SU-DHL-6 (cell line): ENCODE results near the gene TPI1.
"Not testable (repeated sequence)": the region's sequence is repeated elsewhere in the genome, so short reads cannot be mapped to it uniquely, and the experiment has no call there.

Experiments
- H2AFZ ChIP-seq: fragments of 200-600 bp; sonication (generic); 2 replicates; pipeline ENCODE4 v1.6.1; 2014; ENCODE audit warnings: low read depth, mild to moderate bottlenecking, moderate library complexity, mixed read lengths, antibody characterized with exemption, low read length; ENCODE audit not compliant: severe bottlenecking
- H3F3A ChIP-seq: fragments of 200-600 bp; shearing (Covaris generic); 2 replicates; pipeline ENCODE4 v1.6.0; 2016; ENCODE audit warnings: antibody characterized with exemption, mild to moderate bottlenecking; ENCODE audit not compliant: insufficient read depth
- H3K27ac ChIP-seq: fragments of 200-600 bp; sonication (generic); 2 replicates; pipeline ENCODE4 v1.5.1; 2016; ENCODE audit warnings: low read depth, mild to moderate bottlenecking, low read length, moderate library complexity, mixed read lengths
- H3K27me3 ChIP-seq: fragments of 200-600 bp; sonication (generic), shearing (Covaris generic); 2 replicates; pipeline ENCODE4 v1.6.0; 2014; ENCODE audit warnings: mild to moderate bottlenecking, low read length
- H3K36me3 ChIP-seq: fragments of 200-600 bp; sonication (generic); 2 replicates; pipeline ENCODE4 v1.6.1; 2014; ENCODE audit warnings: mild to moderate bottlenecking, low read length, mixed read lengths
- H3K4me2 ChIP-seq: fragments of 300-600, 200-600 bp; shearing (Covaris generic), sonication (generic); 2 replicates; pipeline ENCODE4 v1.6.0; 2014; ENCODE audit warnings: low read length, low read depth, mild to moderate bottlenecking; ENCODE audit not compliant: poor library complexity, severe bottlenecking
- H3K4me3 ChIP-seq: fragments of 200-600 bp; sonication (generic); 2 replicates; pipeline ENCODE4 v1.5.1; 2014; ENCODE audit warnings: antibody characterized with exemption, low read length, mild to moderate bottlenecking, mixed read lengths; ENCODE audit not compliant: insufficient read depth, poor library complexity, severe bottlenecking
- H3K79me2 ChIP-seq: fragments of 200-600 bp; sonication (generic); 2 replicates; pipeline ENCODE4 v1.6.1; 2014; ENCODE audit warnings: mild to moderate bottlenecking, low read length, moderate library complexity; ENCODE audit not compliant: insufficient read depth
- H3K9ac ChIP-seq: fragments of 200-600 bp; sonication (generic); 2 replicates; pipeline ENCODE4 v1.7.0; 2014; ENCODE audit warnings: mild to moderate bottlenecking, low read length
- H3K9me2 ChIP-seq: fragments of 200-600 bp; sonication (generic); replicated peaks from 2 replicates; pipeline ENCODE4 v1.6.1; 2014; ENCODE audit warnings: low read length; ENCODE audit not compliant: insufficient read depth
- H3K9me3 ChIP-seq: fragments of 200-600 bp; sonication (generic); 2 replicates; pipeline ENCODE4 v1.6.1; 2014; ENCODE audit warnings: low read length, mixed read lengths; ENCODE audit not compliant: insufficient read depth
- H4K20me1 ChIP-seq: fragments of 200-600 bp; sonication (generic); 2 replicates; pipeline ENCODE4 v1.6.1; 2014; ENCODE audit warnings: low read depth, mild to moderate bottlenecking, antibody characterized with exemption, low read length, moderate library complexity, mixed read lengths
- CTCF ChIP-seq: fragments of 200-600 bp; sonication (generic); IDR thresholded peaks from one replicate; pipeline ENCODE4 v1.5.1; 2017; ENCODE audit warnings: antibody characterized with exemption, mild to moderate bottlenecking, low read length, moderate library complexity; ENCODE audit not compliant: insufficient read depth, poor library complexity, severe bottlenecking
- EZH2phosphoT487 ChIP-seq: fragments of 200-600 bp; sonication (generic), shearing (Covaris generic); conservative IDR thresholded peaks from 2 replicates; pipeline ENCODE4 v1.6.1; 2018; ENCODE audit warnings: mild to moderate bottlenecking, antibody characterized with exemption, low read length, moderate library complexity, mixed read lengths

The TPI1 gene

DNA sequence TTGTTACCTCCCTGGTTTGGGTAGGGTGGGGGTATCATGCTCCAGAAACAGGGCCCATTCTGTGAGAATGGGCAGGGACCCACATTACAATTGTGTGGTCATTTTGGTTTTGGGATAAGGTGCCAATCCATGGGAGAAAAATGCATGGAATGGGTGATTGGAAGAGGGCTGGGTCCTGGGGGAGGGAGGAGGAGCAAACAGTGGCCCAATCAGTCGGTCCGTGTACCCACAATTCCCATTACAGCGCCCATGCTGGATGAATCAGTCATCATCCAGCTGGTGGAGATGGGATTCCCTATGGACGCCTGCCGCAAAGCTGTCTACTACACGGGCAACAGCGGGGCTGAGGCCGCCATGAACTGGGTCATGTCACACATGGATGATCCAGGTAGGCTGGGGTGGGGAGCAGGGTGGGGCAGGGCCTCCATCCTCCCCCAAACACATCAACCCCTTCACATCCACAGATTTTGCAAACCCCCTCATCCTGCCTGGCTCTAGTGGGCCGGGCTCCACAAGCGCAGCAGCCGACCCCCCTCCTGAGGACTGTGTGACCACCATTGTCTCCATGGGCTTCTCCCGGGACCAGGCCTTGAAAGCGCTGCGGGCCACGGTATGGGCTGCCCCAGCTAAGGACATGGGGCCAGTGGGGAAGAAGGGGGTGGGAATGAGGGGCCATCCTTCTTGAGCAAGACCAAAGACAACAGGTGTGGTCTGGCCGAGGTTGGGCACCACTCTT, 3.6 kb upstream of the TPI1 start:
- H2AFZ ChIP-seq: no peak overlapping the region
- H3K9me3 ChIP-seq: no peaks in the 10 kb centered on the region
- no peak overlapping the region for H3K9ac ChIP-seq
- no peak overlapping the region for H3K27ac ChIP-seq
- no peaks in the 10 kb centered on the region for H3K27me3 ChIP-seq
- H3F3A ChIP-seq: peaks cover 6% of the 10 kb centered on the region; the same call in 1 of the 2 replicates
- no peak overlapping the region for H3K4me3 ChIP-seq
- no peaks in the 10 kb centered on the region; the same call in 1 of the 2 replicates for H4K20me1 ChIP-seq
- no peak for TF ChIP-seq EZH2phosphoT487
- no peak for TF ChIP-seq CTCF
- no peak overlapping the region for H3K4me2 ChIP-seq
- H3K79me2 ChIP-seq: peaks cover 14% of the 10 kb centered on the region
- H3K36me3 ChIP-seq: no peaks in the 10 kb centered on the region; the same call in 1 of the 2 replicates
- no peaks in the 10 kb centered on the region for H3K9me2 ChIP-seq

GRCh38 chr12:6865307-6865706, 2.0 kb upstream of the TPI1 start:
- not testable (repeated sequence) for H4K20me1 ChIP-seq, H3K9me2 ChIP-seq, H2AFZ ChIP-seq, H3K9ac ChIP-seq, H3K27ac ChIP-seq, H3K9me3 ChIP-seq, H3K4me2 ChIP-seq, H3K4me3 ChIP-seq, H3K27me3 ChIP-seq, H3K36me3 ChIP-seq
- Histone ChIP-seq H3F3A (peaks cover 18% of the 10 kb centered on the region), H3K79me2 (peaks cover 19% of the 10 kb centered on the region)

- peak overlapping the region; percentile 47; the same call in 1 of the 2 replicates for H3K27ac ChIP-seq
- H3K27me3 ChIP-seq: no peaks in the 10 kb centered on the region
- peak overlapping the region; percentile 98 for H3K9ac ChIP-seq
- H3K79me2 ChIP-seq: peaks cover 19% of the 10 kb centered on the region
- TF ChIP-seq EZH2phosphoT487 (no peak), CTCF (no peak)
- H3F3A ChIP-seq: peaks cover 29% of the 10 kb centered on the region
- H3K9me3 ChIP-seq: no peaks in the 10 kb centered on the region
- peak overlapping the region; percentile 87 for H3K4me2 ChIP-seq
- H3K36me3 ChIP-seq: peaks cover 3% of the 10 kb centered on the region; the same call in 1 of the 2 replicates
- H4K20me1 ChIP-seq: no peaks in the 10 kb centered on the region; the same call in 1 of the 2 replicates
- no peaks in the 10 kb centered on the region for H3K9me2 ChIP-seq
- no peak overlapping the region for H2AFZ ChIP-seq
- H3K4me3 ChIP-seq: no peak overlapping the region
These were observed 990 bp upstream of the TPI1 start for GRCh38 chr12:6866163-6866919.

DNA sequence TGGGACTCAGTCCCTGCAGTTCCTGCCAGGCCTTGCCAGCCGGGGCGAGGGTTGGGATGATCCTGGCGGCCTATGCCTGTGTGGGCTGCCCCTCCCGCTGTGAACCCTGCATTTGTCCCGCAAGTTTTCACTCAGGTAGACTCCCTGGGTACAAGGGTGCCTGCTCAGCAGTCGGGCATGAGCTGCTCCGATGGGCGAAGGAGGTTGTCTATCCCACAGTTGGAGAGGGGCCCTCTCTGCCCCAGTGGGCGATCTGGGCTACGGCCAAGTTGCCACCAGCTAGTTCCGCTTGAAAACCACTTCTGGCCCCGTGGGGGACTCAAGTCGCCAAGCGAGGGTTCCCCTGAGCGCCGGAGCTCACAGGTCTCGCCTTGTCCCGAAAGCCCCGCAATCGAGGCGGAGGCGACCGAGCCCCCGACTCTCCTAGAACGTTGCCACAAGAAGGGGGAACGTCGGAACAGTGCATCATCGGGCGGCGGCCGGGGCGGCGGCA, 365 bp upstream of the TPI1 start:
- Histone ChIP-seq H3F3A (peaks cover 35% of the 10 kb centered on the region), H3K9me2 (no peaks in the 10 kb centered on the region), H3K4me2 (peak overlapping the region; percentile 87), H3K9me3 (no peaks in the 10 kb centered on the region), H4K20me1 (no peaks in the 10 kb centered on the region; the same call in 1 of the 2 replicates), H3K9ac (peak overlapping the region; percentile 98), H3K27ac (peak overlapping the region; percentile 47), H3K27me3 (no peaks in the 10 kb centered on the region), H3K79me2 (peaks cover 19% of the 10 kb centered on the region), H3K36me3 (peaks cover 3% of the 10 kb centered on the region; the same call in 1 of the 2 replicates), H2AFZ (peak overlapping the region; percentile 58), H3K4me3 (peak overlapping the region; percentile 77)
- TF ChIP-seq EZH2phosphoT487 (no peak), CTCF (no peak)
